LNCaP clone FGC (cell line): ENCODE measurements around the gene VPS9D1.

Source experiments
- DNase-seq: peaks from one replicate; pipeline ENCODE4 v3.0.0-alpha.2; 2011; ENCODE audit warnings: low read depth
- H3K4me3 ChIP-seq: 2 replicates; pipeline ENCODE4 v1.5.1; 2011; ENCODE audit warnings: mild to moderate bottlenecking, low read depth, low read length, control low read depth
- CTCF ChIP-seq: IDR thresholded peaks from 2 replicates; pipeline ENCODE4 v1.5.1; 2012; ENCODE audit warnings: mild to moderate bottlenecking; ENCODE audit not compliant: control insufficient read depth, insufficient read depth; ENCODE audit errors: extremely low read depth

VPS9D1 gene

DNA sequence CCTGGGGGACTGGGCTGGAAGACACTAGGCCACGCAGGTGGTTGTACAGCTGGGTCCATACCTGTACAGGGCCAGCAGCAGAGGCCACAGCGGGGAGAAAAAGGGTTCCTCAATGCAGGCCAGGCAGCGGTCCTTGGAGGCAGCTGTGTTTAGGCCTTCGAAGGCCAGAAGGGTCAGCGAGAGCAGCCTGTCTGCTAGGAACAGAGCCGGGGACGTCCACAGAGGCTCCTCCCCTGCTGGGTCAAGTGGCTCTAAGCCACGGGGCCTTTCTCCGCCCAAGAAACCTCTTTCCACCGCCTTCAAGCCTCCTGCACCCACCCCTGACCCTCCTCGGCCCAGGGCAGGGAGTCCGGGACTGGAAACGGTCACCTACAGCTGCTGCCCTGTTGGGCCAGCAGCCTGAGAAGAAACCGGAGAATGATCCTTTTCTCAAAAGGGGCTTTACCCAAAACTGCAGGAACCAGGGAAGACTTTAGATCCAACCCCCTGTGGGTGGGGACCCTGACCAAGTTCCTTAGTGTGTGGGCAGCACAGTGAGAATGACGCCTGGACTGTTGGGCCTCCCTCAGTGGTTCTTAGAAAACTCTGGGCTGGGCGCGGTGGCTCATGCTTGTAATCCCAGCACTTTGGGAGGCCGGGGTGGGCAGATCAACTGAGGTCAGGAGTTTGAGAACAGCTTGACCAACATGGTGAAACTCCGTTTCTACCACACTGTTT, 10.8 kb downstream of the VPS9D1 start:
- DNase-seq: no peak
- H3K4me3 ChIP-seq: no peak overlapping the region
- TF ChIP-seq CTCF: no peak

- TF ChIP-seq CTCF: no peak
- no peak for DNase-seq
- H3K4me3 ChIP-seq: no peak overlapping the region
Measured at GRCh38 chr16:89709166-89709565, 11.5 kb downstream of the VPS9D1 start.

DNA sequence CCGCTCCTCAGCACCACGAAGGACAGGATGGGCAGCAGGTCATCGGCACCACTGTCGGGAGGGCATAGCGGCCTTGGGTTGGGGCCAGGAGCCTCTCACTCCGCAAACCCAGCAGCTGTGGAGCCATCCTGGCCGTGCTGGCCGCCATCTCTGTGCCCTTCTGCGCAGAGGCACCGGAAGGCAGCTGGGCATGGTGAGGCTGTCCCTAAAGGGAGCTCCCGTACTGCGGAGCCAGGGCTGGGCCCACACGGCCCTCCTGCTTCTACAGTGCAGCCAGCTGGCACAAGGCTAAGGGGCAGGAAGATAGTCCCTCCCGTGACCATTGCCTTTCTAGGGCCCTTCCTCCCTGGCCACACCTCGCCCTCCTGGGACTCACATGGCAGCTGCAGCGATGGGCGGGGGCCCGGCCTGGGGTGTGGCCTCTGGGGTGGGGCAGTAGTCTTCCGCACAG, 12.2 kb downstream of the VPS9D1 start:
- DNase-seq: no peak
- H3K4me3 ChIP-seq: no peak overlapping the region
- TF ChIP-seq CTCF: no peak

DNA sequence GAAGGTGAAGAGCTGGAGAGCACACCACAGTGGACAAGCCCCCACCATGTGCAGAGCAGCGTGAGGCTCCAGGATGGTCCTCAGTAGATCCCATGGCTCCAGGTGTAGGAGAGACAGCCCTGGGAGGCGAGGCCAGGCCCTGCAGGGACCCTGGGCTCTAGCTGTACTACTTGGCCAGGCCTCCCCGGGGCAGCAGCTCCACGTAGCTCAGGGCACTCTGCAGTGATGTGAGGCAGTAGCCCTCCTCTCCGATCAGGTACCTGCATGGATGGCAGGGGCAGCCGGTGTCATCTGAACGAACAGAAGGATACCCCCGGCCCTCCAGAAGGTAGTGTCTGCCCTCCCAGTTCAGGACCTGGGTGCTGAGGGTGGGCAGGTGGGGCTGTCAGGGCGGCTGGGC, 13.0 kb downstream of the VPS9D1 start:
- H3K4me3 ChIP-seq: no peak overlapping the region
- TF ChIP-seq CTCF: no peak
- no peak for DNase-seq

DNA sequence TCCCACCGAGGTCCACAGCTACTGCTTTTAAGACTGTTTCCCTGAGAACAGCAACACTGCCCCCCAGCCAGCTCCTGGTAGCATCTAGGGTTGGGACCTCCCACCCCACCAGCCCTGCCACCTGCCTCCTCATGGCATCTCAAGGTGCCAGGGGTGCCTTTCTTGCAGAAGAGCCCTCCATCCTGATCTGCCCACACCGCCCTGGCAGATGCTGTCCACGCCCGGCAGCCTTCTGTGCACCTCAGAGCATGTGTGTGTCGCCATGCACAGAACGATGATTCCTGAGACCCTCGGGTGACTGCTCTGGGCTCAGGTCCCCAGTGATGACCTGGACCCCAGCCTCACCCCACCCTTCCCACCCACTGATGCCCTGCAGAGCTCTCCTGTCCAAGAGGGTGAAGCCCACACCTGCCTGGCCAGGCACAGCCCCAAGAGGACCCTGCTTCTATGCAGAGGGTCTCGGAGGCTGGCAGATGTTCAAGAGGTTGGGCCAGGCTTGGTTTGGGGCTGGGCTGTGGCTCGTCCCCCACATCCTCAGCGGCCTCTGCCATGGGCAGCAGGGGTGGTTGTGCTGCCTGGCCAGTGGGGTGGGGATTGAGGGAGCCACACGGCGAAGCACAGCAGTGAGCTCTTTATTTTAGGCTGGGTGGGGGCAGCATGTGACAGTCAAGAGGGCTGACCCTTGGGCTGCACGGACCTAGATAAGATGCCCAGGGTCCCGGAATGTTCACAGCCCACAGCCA, 14.0 kb downstream of the VPS9D1 start:
- TF ChIP-seq CTCF: no peak
- no peak for DNase-seq
- no peak overlapping the region for H3K4me3 ChIP-seq

DNA sequence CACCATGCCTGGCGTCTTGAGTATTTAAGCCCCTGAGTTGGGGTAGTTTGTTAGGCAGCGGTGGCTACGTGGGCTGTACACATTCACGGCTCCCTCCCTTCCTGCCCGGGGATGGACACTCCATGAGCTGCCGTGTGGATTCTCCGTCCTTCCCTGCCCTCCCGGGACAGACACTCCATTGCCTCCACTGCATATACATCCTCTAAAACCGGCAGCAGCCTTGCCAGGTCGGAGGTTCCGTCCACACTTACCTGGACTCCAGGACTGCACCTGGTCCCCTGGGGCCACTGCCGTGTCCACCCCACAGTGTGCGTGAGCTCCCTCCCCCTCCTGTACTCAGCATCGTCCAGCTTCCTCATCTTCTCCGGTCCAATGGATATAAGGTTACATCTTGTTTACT, 15.7 kb downstream of the VPS9D1 start:
- no peak overlapping the region for H3K4me3 ChIP-seq
- DNase-seq: no peak
- no peak for TF ChIP-seq CTCF
